Spleen (tissue), 11 donors: ENCODE measurements around the gene EIF5A. TPM values are rescaled to one million over a fixed set of nuclear protein-coding genes. Genes with fewer than 3 reads are reported as not detected.

Experiments
- DNase-seq: peaks from one replicate; pipeline ENCODE4 v3.0.0-alpha.2; 2020
- H3K27ac ChIP-seq, 8 donors: fragments of 200-600 bp; sonication (generic) in 7 of 8; 1 replicate in 4 of 8; 2 replicates in 4 of 8; pipeline versions ENCODE4 v1.5.0 to v1.8.0; 2016 to 2021; ENCODE audit warnings: inconsistent platforms in 4 of 8, mild to moderate bottlenecking in 4 of 8, moderate library complexity in 1 of 8
- H3K27me3 ChIP-seq, 7 donors: fragments of 200-600 bp; sonication (generic) in 6 of 7; replicated peaks in 1 of 7; 1 replicate in 4 of 7; 2 replicates in 3 of 7; pipeline versions ENCODE4 v1.5.0 to v1.8.0; 2016 to 2021; ENCODE audit warnings: inconsistent platforms in 3 of 7, mild to moderate bottlenecking in 1 of 7
- H3K36me3 ChIP-seq, 6 donors: fragments of 200-600 bp; sonication (generic) in 5 of 6; 1 replicate in 4 of 6; 2 replicates in 2 of 6; pipeline versions ENCODE4 v1.5.0 to v1.8.0; 2016 to 2021; ENCODE audit warnings: inconsistent platforms in 2 of 6
- H3K4me1 ChIP-seq, 6 donors: fragments of 200-600 bp; sonication (generic) in 5 of 6; 1 replicate in 3 of 6; 2 replicates in 3 of 6; pipeline versions ENCODE4 v1.5.0 to v1.8.0; 2016 to 2021; ENCODE audit warnings: inconsistent platforms in 3 of 6
- H3K4me3 ChIP-seq, 8 donors: fragments of 200-600 bp; sonication (generic) in 7 of 8; 1 replicate in 4 of 8; 2 replicates in 4 of 8; pipeline versions ENCODE4 v1.5.0 to v1.8.0; 2016 to 2021; ENCODE audit warnings: inconsistent platforms in 4 of 8, mild to moderate bottlenecking in 4 of 8, moderate library complexity in 2 of 8
- H3K9me3 ChIP-seq, 8 donors: fragments of 200-600 bp; sonication (generic) in 7 of 8; 1 replicate in 4 of 8; 2 replicates in 4 of 8; pipeline versions ENCODE4 v1.5.0 to v1.8.0; 2016 to 2021; ENCODE audit warnings: inconsistent platforms in 4 of 8
- CTCF ChIP-seq, 11 experiments: fragments of 200-600 bp in 7 of 11; fragments of 450-650 bp in 4 of 11; sonication (generic) in 4 of 11; IDR thresholded peaks in 8 of 11; conservative IDR thresholded peaks in 3 of 11; 1 replicate in 7 of 11; 2 replicates in 4 of 11; pipeline versions ENCODE4 v1.4.0 to v1.8.0; 2016 to 2021; ENCODE audit warnings: antibody characterized with exemption in 11 of 11, inconsistent platforms in 4 of 11, mild to moderate bottlenecking in 1 of 11
- POLR2A ChIP-seq, 3 donors: fragments of 450-650 bp; IDR thresholded peaks; one replicate each; pipeline ENCODE4 v1.5.1; 2017; ENCODE audit warnings: antibody characterized with exemption in 3 of 3, mild to moderate bottlenecking in 1 of 3
- POLR2AphosphoS5 ChIP-seq, 3 donors: sonication (generic); formaldehyde crosslinking; IDR thresholded peaks; one replicate each; pipeline ENCODE4 v1.5.1; 2017; ENCODE audit warnings: antibody characterized with exemption in 3 of 3
- WGBS, 5 donors: extraction: QIAGEN DNeasy Blood & Tissue Kit in 3 of 5; methylation state at CpG; one replicate each; pipeline versions ENCODE4 v1.1.5 to v1.1.7; 2013 to 2018; 5-methylcytosine and 5-hydroxymethylcytosine counted together
- intact Hi-C: fragments of 100-400 bp; cut with DNase I; formaldehyde crosslinking; loops from one replicate; pipeline ENCODE4 v1.15.0; 2023; ENCODE audit warnings: low total_unique reads
- polyA plus RNA-seq, 3 donors: library from polyadenylated mRNA; stranded (reverse); fragments of 200-250 nt; gene quantifications; one replicate each; pipeline ENCODE4 v1.2.1, GENCODE V29; 2013
- total RNA-seq, 7 donors: library from RNA; depleted of rRNA in 3 of 7; stranded (reverse); fragments of >200 nt in 3 of 7; fragmentation: NEBNext Ultra II Directional in 4 of 7; extraction: Animal tissue kit (Norgen Biotek cat#: 25700) in 4 of 7; gene quantifications; one replicate each; pipeline versions ENCODE4 v1.1.0 to v1.2.1, GENCODE V29; 2016 to 2021
- donor health status: healthy with polysubstance abuse.
- donor health status: DM: no; HTN: no; CAD: no; lungs with moderate emphysema.
- donor health status: DM: no; HTN: no; CAD: no.
- donor health status: Bipolar disorder and iron deficiency.
- donor health status: healthy.
- donor health status: DM: no; HTN: no; CAD: no.
- donor health status: DM: yes; HTN: yes; CAD: no.

Gene EIF5A
- total and polyA plus RNA-seq, 10 donors = 117 to 426 (median 268) TPM

GRCh38 chr17:7329374-7329996, 22.1 kb downstream of the EIF5A start:
- peak; percentile 99 for DNase-seq
- Histone ChIP-seq H3K27me3 (no peaks in the 10 kb centered on the region), H3K27ac (peak overlapping the region; percentile 89 to 95 (median 93)), H3K36me3 (peaks cover 0 to 30% (median 17%) of the 10 kb centered on the region in 6 donors), H3K4me1 (peaks cover 6 to 73% (median 37%) of the 10 kb centered on the region in 6 donors), H3K4me3 (peak overlapping the region; percentile 77 to 95 (median 87)), H3K9me3 (no peaks in the 10 kb centered on the region)
- TF ChIP-seq POLR2AphosphoS5 (IDR thresholded peaks at IDR 0.05) (peak; percentile 89 to 95 (median 94)), CTCF (IDR thresholded peaks at IDR 0.05 in 8 of 11, conservative IDR thresholded peaks at IDR 0.05 in 3 of 11) (peak in 4 of 11 experiments; percentile 5 to 50 (median 18)), POLR2A (IDR thresholded peaks at IDR 0.05) (peak in 2 of 3 donors; percentile 23 to 69)
- WGBS, 5 donors = 0 to 1% (median 1%) methylated on average over 25 to 43 of the region's 43 CpGs
- intact Hi-C loops = no loop called here

GRCh38 chr17:7329997-7330637, 22.7 kb downstream of the EIF5A start:
- Histone ChIP-seq H3K4me3 (peak overlapping the region; percentile 77 to 95 (median 87)), H3K27me3 (no peaks in the 10 kb centered on the region), H3K36me3 (peaks cover 0 to 23% (median 12%) of the 10 kb centered on the region in 6 donors), H3K27ac (peak overlapping the region; percentile 89 to 95 (median 93)), H3K9me3 (no peaks in the 10 kb centered on the region), H3K4me1 (peaks cover 6 to 75% (median 37%) of the 10 kb centered on the region in 6 donors)
- DNase-seq = peak; percentile 95
- no peak for TF ChIP-seq CTCF (IDR thresholded peaks at IDR 0.05 in 8 of 11, conservative IDR thresholded peaks at IDR 0.05 in 3 of 11)
- TF ChIP-seq POLR2AphosphoS5 (IDR thresholded peaks at IDR 0.05) = no peak
- no peak for TF ChIP-seq POLR2A (IDR thresholded peaks at IDR 0.05)
- intact Hi-C loops = no loop called here
- 0 to 2% (median 1%) methylated on average over 2 to 34 of the region's 34 CpGs for WGBS, 5 donors

- Histone ChIP-seq H3K9me3 (no peaks in the 10 kb centered on the region), H3K4me1 (peaks cover 6 to 80% (median 41%) of the 10 kb centered on the region in 6 donors), H3K36me3 (peaks cover 0 to 18% (median 9%) of the 10 kb centered on the region in 6 donors), H3K27me3 (no peaks in the 10 kb centered on the region), H3K27ac (peak overlapping the region; percentile 89 to 95 (median 93)), H3K4me3 (peak overlapping the region; percentile 77 to 95 (median 87))
- WGBS, 5 donors = 61 to 94% (median 72%) methylated on average over 5 to 13 of the region's 13 CpGs
- intact Hi-C loops = no loop called here
- TF ChIP-seq POLR2AphosphoS5 (IDR thresholded peaks at IDR 0.05) (no peak), CTCF (IDR thresholded peaks at IDR 0.05 in 8 of 11, conservative IDR thresholded peaks at IDR 0.05 in 3 of 11) (no peak), POLR2A (IDR thresholded peaks at IDR 0.05) (no peak)
- peak; percentile 85 for DNase-seq
These were observed 23.2 kb downstream of the EIF5A start for GRCh38 chr17:7330638-7331015.

GRCh38 chr17:7332111-7332510, 24.7 kb downstream of the EIF5A start:
- intact Hi-C loops = no loop called here
- H3K36me3 ChIP-seq = peaks cover 0 to 3% (median 0%) of the 10 kb centered on the region in 6 donors
- TF ChIP-seq POLR2AphosphoS5 (IDR thresholded peaks at IDR 0.05) (no peak), CTCF (IDR thresholded peaks at IDR 0.05 in 8 of 11, conservative IDR thresholded peaks at IDR 0.05 in 3 of 11) (no peak), POLR2A (IDR thresholded peaks at IDR 0.05) (no peak)
- H3K4me1 ChIP-seq = peaks cover 6 to 91% (median 47%) of the 10 kb centered on the region in 6 donors
- no peaks in the 10 kb centered on the region for H3K27me3 ChIP-seq
- H3K9me3 ChIP-seq = no peaks in the 10 kb centered on the region
- no peak for DNase-seq
- no peak overlapping the region for H3K4me3 ChIP-seq
- WGBS, 5 donors = 31 to 48% (median 41%) methylated on average over 7 of the region's 7 CpGs
- peak overlapping the region in 6 of 8 donors; percentile 32 to 78 (median 66) for H3K27ac ChIP-seq
